Stimulated activated CD8-positive, alpha-beta memory T cell treated with anti-CD3 and anti-CD28 coated beads, Interleukin-15, amount 100 ng/mL, for 48 hours (primary cell): Measurements from ENCODE around the gene LZTR1.
"Not testable (repeated sequence)": the region's sequence is repeated elsewhere in the genome, so short reads cannot be mapped to it uniquely, and the experiment has no call there.

Experiments used
- DNase-seq, 2 donors: peaks; one replicate each; pipeline ENCODE4 v3.0.0-alpha.2; 2020; ENCODE audit warnings: low read depth in 2 of 2

Gene LZTR1

DNA sequence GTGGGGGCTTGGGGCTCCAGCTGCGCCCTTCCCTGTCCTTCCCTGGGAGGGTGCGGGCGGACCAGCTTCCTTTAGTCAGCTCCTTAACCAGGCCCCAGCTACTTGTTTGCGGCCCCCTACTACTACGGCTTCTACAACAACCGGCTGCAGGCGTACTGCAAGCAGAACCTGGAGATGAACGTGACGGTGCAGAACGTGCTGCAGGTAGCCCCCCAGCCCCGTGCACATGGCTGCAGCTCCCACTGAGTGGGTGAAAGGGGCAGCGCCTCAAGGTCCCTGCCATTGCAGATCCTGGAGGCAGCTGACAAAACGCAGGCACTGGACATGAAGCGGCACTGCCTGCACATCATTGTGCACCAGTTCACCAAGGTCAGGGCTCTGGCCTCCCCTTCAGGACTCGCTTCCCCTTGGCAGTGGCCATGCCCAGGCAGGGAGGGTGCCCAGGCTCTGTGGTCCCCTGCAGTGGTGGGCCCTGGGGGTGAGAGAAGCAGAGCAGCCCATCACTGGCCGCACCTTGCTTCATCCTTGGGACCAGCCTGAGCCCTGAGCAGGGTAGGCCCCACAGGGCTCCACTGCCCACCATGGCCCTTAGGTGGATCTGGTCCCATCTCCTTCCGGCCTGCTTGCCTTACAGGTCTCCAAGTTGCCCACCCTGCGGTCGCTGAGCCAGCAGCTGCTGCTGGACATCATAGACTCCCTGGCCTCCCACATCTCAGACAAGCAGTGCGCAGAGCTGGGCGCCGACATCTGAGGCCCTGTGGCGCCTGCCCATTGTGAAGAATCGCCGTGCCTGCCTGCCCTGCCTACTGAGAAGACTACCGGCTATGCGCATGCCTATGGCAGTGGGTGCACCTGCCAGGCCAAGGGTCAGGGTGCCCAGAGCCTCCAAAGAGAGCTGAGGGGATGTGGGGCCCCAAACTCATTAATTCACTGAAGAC lies 14.8 kb downstream of the LZTR1 start:
- DNase-seq, result no peak

DNA sequence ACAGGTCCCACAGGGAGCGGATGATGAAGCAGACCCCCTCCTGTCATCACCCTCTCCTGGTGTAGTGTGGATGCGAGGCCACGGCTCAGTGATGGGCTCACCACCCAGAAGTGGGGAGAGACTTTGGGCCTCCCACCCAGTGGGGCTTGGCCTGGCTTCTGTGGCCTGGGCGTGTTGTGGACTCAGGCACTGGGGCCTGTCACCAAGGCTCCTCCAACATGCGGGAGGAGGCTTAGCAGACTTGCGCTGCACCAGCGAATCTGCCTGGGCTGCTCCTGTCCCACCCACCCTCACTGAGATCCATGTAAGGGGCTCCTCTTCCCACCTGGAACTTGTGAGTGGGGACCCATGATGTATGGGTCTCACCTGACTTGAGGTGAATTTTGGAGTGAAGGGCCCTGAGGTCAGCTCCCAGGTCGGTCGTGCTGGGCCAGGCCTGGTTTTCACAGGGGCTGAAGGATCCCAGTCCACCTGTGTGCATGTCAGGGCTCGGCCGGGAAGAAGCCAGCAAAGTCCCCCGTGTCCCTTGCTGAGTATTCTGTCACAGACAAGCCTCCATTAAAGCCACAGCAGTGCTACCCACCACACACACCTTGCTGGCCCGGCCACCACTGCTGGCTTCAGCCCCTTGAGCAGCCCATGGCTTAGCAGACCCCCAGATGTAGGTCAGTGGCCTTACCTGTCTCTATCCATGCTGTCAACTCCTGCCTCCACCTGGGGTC lies 15.6 kb downstream of the LZTR1 start:
- no peak for DNase-seq

DNA sequence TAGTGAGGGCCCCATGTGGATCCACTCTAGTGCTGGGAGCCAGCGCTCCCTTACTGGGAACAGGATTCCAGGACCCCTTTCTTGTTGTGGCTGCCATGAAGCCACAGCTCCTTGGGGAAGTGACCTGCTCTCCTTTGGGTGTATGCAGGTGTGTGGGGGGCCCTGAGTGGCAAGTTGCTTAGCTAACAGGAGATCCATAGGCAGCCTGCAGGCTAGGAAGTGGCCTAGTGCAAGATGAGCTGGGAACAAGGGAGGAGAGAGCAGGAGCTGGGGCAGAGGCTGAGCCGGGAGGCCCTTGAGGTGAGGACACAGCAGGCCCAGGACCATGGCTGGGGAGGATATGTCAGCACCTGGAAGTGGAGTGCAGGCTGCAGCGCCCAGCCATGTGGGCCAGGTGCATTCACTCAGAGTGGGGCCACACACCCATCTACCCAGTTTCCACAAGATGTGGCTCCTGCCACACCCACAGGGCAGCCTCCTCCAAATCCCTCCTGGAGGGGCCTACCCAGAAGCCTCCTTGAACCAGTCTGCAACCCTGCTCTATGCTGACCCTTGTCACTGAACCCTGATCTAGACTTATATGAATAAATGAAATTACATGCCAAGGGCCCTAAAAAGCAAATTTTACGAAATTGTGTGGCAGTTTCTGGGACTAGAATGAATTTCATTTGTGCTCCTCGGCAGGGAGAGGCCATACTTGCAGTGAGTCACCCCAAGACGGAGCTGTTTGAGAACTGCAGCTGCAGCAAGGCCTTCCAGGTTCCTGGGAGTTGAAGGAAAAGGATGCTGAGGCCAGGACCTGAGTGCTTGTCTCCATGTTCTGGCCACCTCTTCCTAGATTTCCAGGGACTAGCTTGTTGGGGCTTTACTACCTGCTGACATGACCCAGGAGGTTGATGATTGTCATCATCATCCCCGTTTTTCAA lies 16.6 kb downstream of the LZTR1 start:
- DNase-seq, result no peak

DNA sequence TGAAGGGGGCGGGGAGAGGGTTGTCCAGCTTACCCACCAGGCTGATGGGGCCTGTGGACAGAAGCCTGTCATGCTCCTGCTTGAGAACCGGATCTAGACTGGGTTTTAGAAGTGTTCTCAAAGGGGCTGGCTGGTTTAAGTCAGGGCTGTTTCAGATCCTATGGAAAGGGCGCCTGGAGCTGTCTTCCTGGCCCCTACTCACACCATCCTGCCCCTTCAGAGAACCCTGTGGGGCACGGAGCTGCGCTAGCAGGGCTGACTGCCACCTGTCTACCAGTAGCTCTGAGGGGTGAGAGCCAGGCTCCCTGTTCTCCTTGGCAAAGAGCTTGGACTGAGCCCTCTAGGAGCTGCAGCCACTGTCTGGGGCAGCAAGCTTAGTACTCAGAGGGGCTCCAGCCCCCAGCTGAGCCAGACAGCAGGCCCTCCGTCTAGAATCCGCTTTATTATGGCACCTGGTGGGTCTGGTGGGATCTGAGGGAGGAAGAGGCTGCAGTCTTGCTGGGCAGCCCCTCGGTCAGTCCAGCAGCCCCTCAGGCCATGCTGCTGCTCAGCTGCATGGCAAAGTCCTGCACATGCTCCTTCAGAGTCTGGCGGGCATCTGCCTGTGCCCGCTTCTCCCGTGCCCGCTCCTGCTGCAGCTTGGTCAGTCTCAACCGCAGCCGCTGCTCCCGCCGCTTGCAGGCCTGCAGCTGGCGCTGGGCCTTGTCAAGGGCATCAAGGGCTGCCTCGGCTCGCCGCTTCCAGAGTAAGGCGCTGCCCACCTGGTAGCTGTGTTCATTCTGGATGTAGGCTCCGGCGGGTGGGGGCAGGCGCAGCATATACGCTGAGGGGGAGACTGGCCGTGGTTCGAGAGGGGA lies 17.5 kb downstream of the LZTR1 start:
- no peak for DNase-seq

DNA sequence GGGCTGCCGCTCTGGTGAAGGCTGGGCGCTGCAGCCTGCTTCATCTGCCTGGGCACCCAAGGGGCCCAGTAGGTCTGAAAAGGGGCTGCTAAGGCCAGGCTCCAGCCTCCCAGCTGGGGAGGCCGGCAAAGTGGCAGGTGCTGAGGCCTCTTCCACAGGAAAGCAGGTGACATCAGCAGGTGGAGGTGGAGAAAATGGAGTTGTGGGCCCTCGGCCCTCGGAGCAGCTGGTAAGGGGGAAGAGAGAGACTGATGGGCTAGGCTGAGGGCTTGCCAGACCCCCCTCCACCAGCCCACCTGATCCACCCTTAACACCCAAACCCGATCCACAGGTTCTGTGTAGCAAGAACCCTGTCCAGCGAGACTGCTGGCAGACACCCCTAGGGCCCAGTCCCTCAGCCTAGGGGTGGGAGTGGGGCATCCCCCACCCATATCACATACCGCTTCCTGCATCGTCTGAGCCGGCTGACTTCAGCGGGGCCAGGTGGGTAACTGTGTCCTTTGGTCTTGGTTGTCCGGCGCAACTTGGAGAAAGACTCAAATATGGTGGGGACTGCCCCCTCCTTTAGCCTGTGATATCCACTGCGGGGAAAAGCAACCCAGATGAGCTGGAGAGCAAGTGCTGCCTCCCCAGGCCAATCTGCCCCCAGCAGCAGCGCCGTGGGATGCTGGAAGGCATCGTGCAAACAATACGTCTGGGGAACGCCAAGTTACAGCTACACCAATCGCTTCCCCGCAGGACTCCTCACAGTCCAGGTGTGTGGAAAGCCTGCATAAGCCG lies 18.3 kb downstream of the LZTR1 start:
- DNase-seq, result no peak

DNA sequence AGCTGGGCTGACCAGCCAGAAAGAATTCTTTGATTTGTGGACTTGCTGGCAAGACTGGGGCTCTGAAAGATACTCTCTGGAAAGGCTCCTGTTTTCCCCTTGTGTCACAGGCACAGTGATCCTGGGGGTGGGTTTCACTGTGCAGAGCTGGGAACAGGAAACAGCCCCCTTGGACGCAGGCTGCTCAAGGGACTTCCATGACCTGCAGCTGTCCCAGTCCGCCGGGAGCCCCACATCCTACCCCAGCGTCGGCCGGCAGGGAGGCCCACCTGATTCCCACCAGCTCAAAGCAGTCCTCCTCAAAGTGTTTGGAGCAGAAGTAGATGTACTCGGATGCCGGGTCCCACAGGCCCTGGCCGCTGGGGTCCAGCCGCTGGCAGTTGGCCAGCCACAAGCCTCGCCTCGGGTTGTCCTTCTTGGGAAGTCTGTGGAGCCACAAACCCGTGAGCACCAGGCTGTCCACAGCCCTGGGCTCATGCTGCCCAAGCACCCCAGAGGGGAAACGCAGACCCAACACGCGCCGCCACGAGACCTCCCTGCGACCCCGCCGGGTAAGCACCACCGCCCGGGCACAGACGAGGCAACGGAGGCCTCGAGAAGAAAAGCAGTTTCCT lies 19.0 kb downstream of the LZTR1 start:
- no peak for DNase-seq

DNA sequence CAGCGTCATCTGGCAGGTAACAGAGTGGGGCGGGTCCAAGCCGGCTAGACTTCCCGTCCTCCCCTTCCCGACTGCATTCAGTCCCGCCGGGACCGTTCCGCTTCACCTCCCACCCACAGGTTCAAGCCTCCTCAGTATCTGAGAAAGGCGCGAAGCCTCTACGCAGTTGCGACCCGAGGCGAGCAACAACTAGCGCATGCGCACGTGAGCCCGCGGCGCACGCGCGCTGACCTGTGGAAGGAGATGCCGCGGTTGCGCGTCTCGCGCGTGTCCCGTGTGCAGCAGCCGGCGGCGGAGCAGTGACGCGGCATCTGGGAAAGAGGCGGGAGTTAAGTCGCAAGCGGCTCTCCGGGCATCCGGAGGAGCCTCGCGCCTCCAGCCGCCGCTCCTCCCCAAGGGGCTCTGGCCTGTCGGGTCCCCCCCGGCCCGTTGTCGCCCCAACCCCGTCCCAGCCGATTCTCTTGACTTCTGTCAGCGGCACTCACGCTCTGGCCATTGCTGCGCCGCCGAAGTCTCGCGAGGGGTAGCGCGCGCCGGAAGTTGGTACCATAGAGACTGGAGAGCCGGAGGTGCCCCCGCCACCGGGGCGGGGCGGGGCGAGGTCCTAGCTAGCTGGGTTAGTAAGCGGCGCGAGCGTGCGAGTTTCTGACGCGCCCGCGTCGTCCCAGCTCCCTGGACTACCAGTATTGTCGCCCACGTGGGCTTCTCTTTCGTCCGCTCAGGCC lies 19.7 kb downstream of the LZTR1 start, which contains the start of gene THAP7:
TSS of gene THAP7 (minus strand) at position 518 of the 725 bp plus-strand sequence. CDS start at position 311, 207 bp downstream.
- DNase-seq, result peak; percentile 95

DNA sequence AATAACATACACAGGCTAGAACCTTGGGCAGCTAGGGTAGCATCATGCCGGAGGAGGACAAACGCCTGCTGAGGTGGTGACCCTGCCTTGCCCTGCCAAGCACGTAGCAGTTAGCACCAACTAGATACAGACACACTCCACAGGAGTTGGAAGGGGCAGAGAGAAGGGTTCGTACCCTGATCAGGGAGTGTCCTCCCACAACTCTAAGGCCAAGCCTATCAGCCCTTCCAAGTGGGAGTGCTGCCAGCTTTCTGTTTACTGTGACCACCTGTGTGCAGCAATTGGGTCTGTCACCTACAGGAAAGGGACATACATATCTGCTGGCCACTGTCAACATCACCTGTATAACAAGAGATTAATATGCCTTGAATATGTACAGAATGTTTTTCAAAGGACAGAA lies 21.7 kb downstream of the LZTR1 start:
- no peak for DNase-seq

DNA sequence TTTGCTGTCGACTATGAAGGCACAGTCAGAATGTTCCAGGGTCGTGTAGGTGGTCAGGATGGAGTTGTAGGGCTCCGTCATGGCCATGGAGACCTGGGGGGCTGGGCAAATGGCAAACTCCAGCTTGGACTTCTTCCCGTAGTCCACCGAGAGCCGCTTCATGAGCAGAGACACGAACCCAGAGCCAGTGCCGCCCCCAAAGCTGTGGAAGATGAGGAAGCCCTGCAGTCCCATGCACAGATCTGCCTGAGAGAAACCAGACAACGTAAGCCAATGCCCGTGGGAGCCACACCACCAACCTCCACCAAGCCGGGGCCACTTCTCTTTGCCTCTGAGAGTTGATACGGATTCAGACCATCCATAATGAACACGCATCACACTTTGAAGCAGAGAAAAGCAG lies 27.1 kb downstream of the LZTR1 start:
- DNase-seq, result not testable (repeated sequence)

DNA sequence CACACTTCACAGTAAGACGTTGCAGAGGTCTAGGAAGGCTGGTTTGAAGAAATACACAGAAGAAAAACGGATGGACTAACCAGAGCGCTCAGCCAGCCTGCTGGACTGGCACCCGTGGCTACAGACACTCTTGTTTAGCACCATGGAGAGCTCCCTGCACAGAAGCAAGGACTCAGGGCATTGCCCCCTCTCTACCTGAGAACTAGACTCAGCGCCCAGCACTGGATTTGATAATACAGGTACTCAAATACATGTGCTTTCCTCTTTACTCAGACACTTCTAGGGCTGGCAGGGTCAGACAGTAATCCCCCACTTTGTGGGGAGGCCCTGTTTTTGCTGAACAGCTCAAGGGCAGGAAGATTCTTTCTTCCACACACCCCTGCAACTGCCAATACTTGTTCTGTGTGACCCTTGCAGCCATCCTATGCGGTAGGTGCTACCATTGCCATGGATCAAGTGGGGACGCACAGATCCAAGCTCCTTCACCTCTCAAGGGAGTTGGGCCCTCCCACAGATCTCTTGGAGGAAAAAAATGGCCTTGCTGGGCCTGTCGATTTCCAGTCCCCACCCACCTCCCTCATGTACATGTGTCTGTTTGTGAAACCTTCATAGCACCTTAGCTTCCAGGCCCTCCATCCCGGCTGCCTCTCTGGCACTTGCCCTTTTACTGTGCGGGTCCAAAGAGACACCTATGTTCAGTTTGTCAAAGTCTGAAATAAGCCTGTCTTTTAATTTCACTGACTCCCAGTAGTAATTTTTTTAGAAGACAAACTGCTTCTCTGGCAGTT lies 27.7 kb downstream of the LZTR1 start:
- DNase-seq, result no peak

DNA sequence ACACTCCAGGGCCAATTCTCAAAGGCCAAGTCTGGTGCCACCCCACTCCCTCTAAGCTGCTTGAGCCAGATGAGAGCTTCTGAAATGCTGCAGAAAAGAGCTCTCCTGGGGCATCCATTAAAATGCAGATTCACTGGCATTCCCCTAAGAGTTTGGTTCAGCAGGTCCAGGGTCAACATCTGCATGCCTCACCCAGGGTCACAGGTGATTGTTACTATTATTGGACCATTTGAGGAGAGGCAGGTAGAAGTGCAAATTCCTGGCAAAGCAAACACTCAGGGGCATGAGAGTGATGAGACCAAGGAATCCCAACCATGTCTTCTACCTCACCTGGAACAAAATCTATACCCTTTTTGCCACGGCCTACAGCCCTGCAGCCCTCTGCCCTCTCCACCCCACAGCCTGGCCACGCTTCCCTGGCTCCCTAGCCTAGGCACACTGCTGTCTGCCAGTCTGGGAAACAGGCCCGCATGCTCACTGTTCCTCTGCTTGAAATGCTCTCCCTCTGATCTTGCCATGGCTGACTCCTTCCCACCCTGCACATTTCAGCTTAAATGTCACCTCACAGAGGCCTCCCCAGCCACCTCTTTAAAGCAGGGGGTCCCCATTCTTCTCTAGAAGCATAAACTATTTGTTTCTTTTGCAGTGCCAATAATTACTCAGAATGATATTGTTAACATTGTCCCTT lies 28.5 kb downstream of the LZTR1 start:
- DNase-seq, result no peak

DNA sequence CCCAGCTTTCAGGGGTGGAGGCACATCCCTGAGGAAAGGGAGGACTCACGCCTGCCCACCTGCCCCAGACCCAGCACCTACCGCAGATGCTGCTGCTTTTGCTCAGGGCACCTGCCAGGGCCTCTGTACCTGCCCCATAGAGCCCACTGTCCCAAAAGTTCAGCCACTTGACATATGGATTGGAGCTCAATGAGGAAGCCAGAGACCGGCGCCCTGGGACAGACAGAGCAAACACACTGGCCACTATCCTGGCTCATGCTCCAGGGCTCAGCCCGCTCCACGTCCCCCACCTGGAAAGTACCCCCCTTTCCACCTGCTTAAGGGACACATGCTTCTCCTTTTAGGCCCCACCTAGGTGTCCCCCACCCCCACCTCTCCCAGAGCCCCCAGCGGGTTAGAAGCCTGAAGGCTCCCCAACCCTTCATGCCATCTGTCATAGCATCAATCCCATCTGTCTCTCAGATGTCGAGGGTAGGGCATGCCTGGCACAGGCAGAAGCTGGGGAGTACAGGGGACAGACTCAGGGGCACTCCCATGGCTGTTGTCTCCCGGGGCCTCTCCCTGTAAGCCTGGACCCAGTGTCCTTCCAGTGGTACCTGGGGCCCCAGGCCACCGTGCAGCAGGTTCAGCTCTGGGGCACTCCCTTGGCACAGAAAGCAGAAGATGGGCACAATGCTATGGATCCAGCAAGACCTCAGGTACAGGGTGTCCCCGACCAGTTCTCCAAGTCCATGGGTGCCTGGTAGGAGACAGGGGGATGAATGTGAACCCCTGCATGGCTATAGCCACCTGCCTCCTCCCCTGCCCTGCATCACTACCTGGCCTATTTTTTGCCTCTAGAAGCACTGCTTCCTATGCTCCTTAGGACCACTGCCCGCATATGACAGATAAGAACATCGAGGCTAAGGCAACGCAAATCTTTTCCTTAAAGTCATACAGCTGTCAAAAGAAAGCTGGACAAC lies 30.6 kb downstream of the LZTR1 start:
- DNase-seq, result no peak

DNA sequence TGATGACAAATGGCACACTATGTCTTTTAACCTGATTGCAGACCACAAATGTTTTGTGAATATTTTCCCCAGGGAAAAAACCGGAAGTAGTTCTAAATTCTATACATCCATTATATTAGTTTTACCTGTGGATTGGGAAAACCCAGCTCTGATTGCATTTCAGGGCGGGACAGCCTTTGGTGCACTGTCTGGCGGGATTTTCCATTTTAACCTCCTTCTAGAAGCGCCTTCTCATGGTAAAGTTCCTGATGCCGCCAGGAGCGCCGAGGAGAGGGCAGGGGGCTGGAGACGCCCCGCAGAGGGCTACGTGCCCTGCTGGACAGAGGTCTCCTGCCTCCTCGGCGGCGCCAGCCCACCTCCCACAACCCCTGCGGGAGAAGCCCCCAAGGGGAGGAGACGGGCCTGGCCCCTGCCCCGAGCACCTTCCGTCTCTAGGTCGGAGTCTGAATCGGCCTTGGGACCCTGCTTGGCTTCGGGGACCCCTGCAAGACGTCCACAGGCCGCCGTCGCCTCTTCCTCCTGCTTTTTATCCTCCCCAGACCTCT lies 31.6 kb downstream of the LZTR1 start:
- DNase-seq, result no peak

DNA sequence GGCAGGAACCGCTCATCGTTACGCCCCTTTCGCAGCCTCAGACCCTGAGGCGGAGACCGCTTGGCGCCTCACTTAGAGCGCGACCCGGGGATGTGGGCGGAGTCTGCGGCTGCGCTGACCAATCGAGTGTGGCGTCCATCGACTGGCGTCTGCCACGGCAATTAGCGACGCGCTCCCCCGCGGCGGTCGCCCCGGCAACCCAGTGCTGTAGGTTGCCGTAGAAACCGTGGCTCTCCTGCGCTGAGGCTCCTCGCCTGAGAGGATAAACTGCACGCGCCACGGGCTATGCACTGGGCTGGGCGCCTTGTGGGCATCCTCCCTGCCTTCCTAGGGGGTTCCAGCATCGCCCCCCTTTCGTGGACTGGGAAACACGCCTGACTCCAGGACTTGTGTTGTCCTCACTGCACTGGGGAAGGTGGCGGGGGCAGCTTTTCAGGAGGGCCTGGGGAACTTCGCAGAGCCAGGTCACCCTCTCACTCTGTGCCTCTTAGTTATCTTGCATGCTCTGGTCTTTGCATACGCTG lies 32.2 kb downstream of the LZTR1 start:
- peak; percentile 88 to 90 for DNase-seq

DNA sequence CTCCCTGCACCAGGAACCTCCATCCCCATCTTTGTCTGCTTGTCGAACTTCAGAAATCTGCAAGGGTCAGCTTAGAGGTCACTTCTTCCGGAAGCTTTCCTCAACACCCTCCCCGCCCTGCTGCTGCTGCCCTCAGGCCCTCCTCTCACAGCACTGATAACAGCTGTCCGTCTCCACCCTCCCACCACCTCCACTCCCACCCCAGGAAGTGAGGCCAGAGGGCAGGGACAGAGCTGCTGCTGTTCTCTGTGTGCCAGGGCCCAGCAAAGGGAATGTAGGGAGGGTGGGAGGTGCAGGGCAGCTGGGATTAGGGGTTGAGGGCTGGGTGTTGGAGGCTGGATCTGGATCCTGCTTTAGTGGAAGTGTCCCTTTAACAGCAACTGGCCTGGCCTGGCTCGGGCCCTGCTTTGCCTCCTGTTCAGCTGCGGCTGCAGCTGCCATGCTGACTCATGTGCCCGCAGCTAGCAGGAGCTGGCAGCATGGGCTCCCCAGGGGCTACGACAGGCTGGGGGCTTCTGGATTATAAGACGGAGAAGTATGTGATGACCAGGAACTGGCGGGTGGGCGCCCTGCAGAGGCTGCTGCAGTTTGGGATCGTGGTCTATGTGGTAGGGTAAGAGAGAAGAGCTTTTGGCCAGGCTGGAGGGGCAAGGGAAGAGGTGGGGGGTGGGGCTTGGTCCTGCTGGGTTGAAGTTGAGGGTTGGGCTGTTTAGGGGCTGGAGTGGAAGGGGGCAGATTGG lies 32.8 kb downstream of the LZTR1 start, which contains the start of gene P2RX6:
TSS of gene P2RX6 (plus strand) at position 440 of the 740 bp plus-strand sequence. CDS start at position 450, 10 bp downstream.
- DNase-seq, result no peak
